HepG2 (cell line): ENCODE results near the gene HNRNPA1. TPM values are rescaled to one million over a fixed set of nuclear protein-coding genes. Genes with fewer than 3 reads are reported as not detected.

Experiments used
- ASH2L ChIP-seq: fragments of 300-600, 200-600 bp; sonication (generic); IDR thresholded peaks from 2 replicates; pipeline ENCODE4 v1.7.0; 2017; ENCODE audit warnings: low read depth, mild to moderate bottlenecking, moderate library complexity, mixed read lengths, low read length; ENCODE audit not compliant: insufficient read length
- EED ChIP-seq: sonication (generic); formaldehyde crosslinking; IDR thresholded peaks from 2 replicates; pipeline ENCODE4 v1.5.0; 2020; ENCODE audit warnings: mild to moderate bottlenecking, missing genetic modification reagents
- ELF1 ChIP-seq: sonication (generic); formaldehyde crosslinking; IDR thresholded peaks from 2 replicates; pipeline ENCODE4 v1.4.0; 2020; ENCODE audit warnings: missing genetic modification reagents
- FOXJ3 ChIP-seq: sonication (generic); formaldehyde crosslinking; IDR thresholded peaks from 2 replicates; pipeline ENCODE4 v1.4.0; 2020; ENCODE audit warnings: missing genetic modification reagents, mild to moderate bottlenecking, borderline replicate concordance
- GATAD2A ChIP-seq: IDR thresholded peaks from 2 replicates; pipeline ENCODE4 v1.6.1; 2016
- MAF1 ChIP-seq: sonication (generic); formaldehyde crosslinking; IDR thresholded peaks from 2 replicates; pipeline ENCODE4 v1.5.0; 2020; ENCODE audit warnings: missing genetic modification reagents, borderline replicate concordance
- MAZ ChIP-seq, 2 experiments: sonication (generic) in 1 of 2; formaldehyde crosslinking in 1 of 2; IDR thresholded peaks; 2 replicates each; pipeline versions ENCODE4 v1.5.0 to v1.6.1; 2012 to 2020; ENCODE audit warnings: low read depth in 2 of 2, mild to moderate bottlenecking in 2 of 2, borderline replicate concordance in 1 of 2, improper control_type of control experiment in 1 of 2, low read length in 1 of 2, missing genetic modification reagents in 1 of 2, moderate library complexity in 1 of 2
- NFIC ChIP-seq: IDR thresholded peaks from 2 replicates; pipeline ENCODE4 v1.6.1; 2012; ENCODE audit warnings: mild to moderate bottlenecking, low read length, inconsistent platforms
- NR2F2 ChIP-seq: IDR thresholded peaks from 2 replicates; pipeline ENCODE4 v1.6.1; 2012; ENCODE audit warnings: low read depth, inconsistent platforms, borderline replicate concordance
- PCBP1 ChIP-seq: fragments of 200-400 bp; formaldehyde crosslinking; IDR thresholded peaks from 2 replicates; pipeline ENCODE4 v1.6.1; 2017; ENCODE audit warnings: mild to moderate bottlenecking, low read depth, low read length, borderline replicate concordance
- RAD51 ChIP-seq: fragments of 450-650 bp; IDR thresholded peaks from 2 replicates; pipeline ENCODE4 v1.6.1; 2016; ENCODE audit warnings: borderline replicate concordance
- SOX6 ChIP-seq, 2 experiments: fragments of 450-650 bp in 1 of 2; sonication (generic) in 1 of 2; formaldehyde crosslinking in 1 of 2; IDR thresholded peaks; 2 replicates each; pipeline versions ENCODE4 v1.4.0 to v1.6.1; 2017 to 2020; ENCODE audit warnings: antibody characterized with exemption in 1 of 2, mild to moderate bottlenecking in 1 of 2, missing genetic modification reagents in 1 of 2
- TCF7 ChIP-seq: sonication (generic); IDR thresholded peaks from 2 replicates; pipeline ENCODE4 v1.6.1; 2016; ENCODE audit warnings: antibody characterized with exemption, low read depth
- TCF7L2 ChIP-seq: IDR thresholded peaks from 2 replicates; pipeline ENCODE4 v1.6.1; 2011; ENCODE audit warnings: mild to moderate bottlenecking, low read depth, low read length, moderate library complexity
- TOE1 ChIP-seq: sonication (generic); formaldehyde crosslinking; IDR thresholded peaks from 2 replicates; pipeline ENCODE4 v1.4.0; 2020; ENCODE audit warnings: mild to moderate bottlenecking, missing genetic modification reagents
- ZEB1 ChIP-seq: IDR thresholded peaks from 2 replicates; pipeline ENCODE4 v1.6.1; 2012; ENCODE audit warnings: mild to moderate bottlenecking, low read depth, inconsistent platforms; ENCODE audit not compliant: insufficient replicate concordance
- ZNF143 ChIP-seq: sonication (generic); formaldehyde crosslinking; IDR thresholded peaks from 2 replicates; pipeline ENCODE4 v1.4.0; 2020; ENCODE audit warnings: missing genetic modification reagents
- ZNF331 ChIP-seq: sonication (generic); formaldehyde crosslinking; IDR thresholded peaks from 2 replicates; pipeline ENCODE4 v1.4.0; 2020; ENCODE audit warnings: missing genetic modification reagents
- ZNF33B ChIP-seq: sonication (generic); formaldehyde crosslinking; IDR thresholded peaks from 2 replicates; pipeline ENCODE4 v1.5.1; 2020; ENCODE audit warnings: mild to moderate bottlenecking, missing genetic modification reagents
- polyA plus RNA-seq, 8 experiments: library from polyadenylated mRNA; depleted of rRNA in 3 of 8; stranded (reverse) in 7 of 8; unstranded in 1 of 8; fragments of >200 nt; fragmentation: Illumina TruSeq in 4 of 8; extraction: Trizol in 4 of 8; gene quantifications; 2 replicates each; pipeline versions ENCODE4 v1.2.1 to v1.2.3, GENCODE V29; 2011 to 2016; ENCODE audit warnings: low read depth in 4 of 8, missing spikeins in 1 of 8, mixed read lengths in 1 of 8; ENCODE audit not compliant: insufficient read depth in 1 of 8
- total RNA-seq, 5 experiments: library from RNA; depleted of rRNA; stranded (reverse); fragments of >200 nt; fragmentation: Illumina TruSeq; extraction: Trizol; gene quantifications; 2 replicates each; pipeline ENCODE4 v1.2.3, GENCODE V29; 2016; ENCODE audit warnings: low read depth in 1 of 5
- TF ChIP-seq, protein P1 (sequence below): IDR thresholded peaks from 2 replicates; pipeline ENCODE4 v1.6.1; 2016
- TF ChIP-seq, protein P2 (sequence below): IDR thresholded peaks from 2 replicates; pipeline ENCODE4 v1.6.1; 2012; ENCODE audit warnings: low read depth, low read length, improper control_type of control experiment
- TF ChIP-seq, protein P3 (sequence below): sonication (generic); formaldehyde crosslinking; IDR thresholded peaks from 2 replicates; pipeline ENCODE4 v1.5.1; 2020; ENCODE audit warnings: mild to moderate bottlenecking, missing genetic modification reagents, moderate library complexity
- TF ChIP-seq, protein P4 (sequence below): sonication (generic); formaldehyde crosslinking; IDR thresholded peaks from 2 replicates; pipeline ENCODE4 v1.4.0; 2020; ENCODE audit warnings: mild to moderate bottlenecking, missing genetic modification reagents

Gene HNRNPA1
- total and polyA plus RNA-seq, 2 of the 13 experiments (the other 11 are each of a cell fraction or from before 2014, with no cell fraction given), result 535 to 1,820 TPM

DNA sequence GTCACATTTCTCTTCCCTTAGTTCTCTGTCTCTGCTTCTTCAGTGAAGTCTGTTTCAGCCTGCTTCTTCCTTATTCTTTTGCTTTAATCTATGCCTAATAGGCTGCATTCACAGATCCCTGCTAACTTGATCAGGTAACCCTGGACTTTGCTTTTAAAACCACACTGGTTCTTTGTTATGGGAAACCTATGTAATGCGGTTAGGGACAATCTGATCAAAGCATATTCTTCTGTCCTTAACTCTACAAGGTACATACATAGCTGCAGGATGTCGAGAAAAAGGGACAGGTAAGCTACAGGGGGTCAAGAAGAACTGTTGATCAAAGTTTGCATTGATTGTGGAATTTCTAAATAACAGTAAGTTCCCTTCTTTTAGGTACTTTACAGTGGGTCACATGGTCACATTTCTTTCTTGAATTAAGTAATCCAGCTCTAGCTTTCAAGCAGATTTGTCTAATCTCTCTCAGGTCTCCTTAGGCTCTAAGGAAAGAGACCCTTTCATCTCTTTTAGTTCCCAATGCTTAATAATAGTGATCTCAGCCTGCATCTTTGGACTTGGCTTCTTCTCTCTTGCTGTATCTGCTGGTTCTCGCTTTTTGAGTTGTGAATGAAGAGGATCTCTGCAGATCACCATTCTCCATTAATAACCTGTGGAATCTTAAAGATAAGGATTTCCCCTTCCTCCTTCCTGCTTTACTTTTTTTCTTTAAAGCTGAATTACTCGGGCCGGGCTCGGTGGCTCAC, 48.2 kb downstream of the HNRNPA1 start (continued):
- TF ChIP-seq SOX6 (IDR thresholded peaks at IDR 0.05), result no peak
- peak; percentile 77 for TF ChIP-seq SOX6 (CRISPR knock-in tag; IDR thresholded peaks at IDR 0.05)
- TF ChIP-seq, protein P1, sequence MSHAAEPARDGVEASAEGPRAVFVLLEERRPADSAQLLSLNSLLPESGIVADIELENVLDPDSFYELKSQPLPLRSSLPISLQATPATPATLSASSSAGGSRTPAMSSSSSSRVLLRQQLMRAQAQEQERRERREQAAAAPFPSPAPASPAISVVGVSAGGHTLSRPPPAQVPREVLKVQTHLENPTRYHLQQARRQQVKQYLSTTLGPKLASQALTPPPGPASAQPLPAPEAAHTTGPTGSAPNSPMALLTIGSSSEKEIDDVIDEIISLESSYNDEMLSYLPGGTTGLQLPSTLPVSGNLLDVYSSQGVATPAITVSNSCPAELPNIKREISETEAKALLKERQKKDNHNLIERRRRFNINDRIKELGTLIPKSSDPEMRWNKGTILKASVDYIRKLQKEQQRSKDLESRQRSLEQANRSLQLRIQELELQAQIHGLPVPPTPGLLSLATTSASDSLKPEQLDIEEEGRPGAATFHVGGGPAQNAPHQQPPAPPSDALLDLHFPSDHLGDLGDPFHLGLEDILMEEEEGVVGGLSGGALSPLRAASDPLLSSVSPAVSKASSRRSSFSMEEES, result peak; percentile 39; the same call in 1 of the 2 replicates
- TF ChIP-seq FOXJ3 (CRISPR knock-in tag), result 0 out of 2 replicates have a peak, but pooled peaks have one; percentile 33
- TF ChIP-seq MAF1 (CRISPR knock-in tag), result no peak
- no peak for TF ChIP-seq PCBP1
- no peak for TF ChIP-seq EED (CRISPR knock-in tag)
- TF ChIP-seq TCF7L2, result peak; percentile 62; the same call in 1 of the 2 replicates
- peak; percentile 65 for TF ChIP-seq GATAD2A (CRISPR knock-in tag)
- peak; percentile 86 for TF ChIP-seq ZEB1
- TF ChIP-seq RAD51, result 0 out of 2 replicates have a peak, but pooled peaks have one; percentile 7
- peak; percentile 58; the same call in 1 of the 2 replicates for TF ChIP-seq TCF7
- TF ChIP-seq NR2F2, result 0 out of 2 replicates have a peak, but pooled peaks have one; percentile 30
- TF ChIP-seq, protein P2, sequence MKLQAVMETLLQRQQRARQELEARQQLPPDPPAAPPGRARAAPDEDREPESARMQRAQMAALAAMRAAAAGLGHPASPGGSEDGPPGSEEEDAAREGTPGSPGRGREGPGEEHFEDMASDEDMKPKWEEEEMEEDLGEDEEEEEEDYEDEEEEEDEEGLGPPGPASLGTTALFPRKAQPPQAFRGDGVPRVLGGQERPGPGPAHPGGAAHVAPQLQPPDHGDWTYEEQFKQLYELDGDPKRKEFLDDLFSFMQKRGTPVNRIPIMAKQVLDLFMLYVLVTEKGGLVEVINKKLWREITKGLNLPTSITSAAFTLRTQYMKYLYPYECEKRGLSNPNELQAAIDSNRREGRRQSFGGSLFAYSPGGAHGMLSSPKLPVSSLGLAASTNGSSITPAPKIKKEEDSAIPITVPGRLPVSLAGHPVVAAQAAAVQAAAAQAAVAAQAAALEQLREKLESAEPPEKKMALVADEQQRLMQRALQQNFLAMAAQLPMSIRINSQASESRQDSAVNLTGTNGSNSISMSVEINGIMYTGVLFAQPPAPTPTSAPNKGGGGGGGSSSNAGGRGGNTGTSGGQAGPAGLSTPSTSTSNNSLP, result peak; percentile 50; the same call in 1 of the 2 replicates
- TF ChIP-seq NFIC, result 0 out of 2 replicates have a peak, but pooled peaks have one; percentile 33
- TF ChIP-seq ZNF143 (CRISPR knock-in tag), result no peak
- TF ChIP-seq, protein P3, sequence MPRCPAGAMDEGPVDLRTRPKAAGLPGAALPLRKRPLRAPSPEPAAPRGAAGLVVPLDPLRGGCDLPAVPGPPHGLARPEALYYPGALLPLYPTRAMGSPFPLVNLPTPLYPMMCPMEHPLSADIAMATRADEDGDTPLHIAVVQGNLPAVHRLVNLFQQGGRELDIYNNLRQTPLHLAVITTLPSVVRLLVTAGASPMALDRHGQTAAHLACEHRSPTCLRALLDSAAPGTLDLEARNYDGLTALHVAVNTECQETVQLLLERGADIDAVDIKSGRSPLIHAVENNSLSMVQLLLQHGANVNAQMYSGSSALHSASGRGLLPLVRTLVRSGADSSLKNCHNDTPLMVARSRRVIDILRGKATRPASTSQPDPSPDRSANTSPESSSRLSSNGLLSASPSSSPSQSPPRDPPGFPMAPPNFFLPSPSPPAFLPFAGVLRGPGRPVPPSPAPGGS, result no peak
- TF ChIP-seq ELF1, result peak; percentile 43; the same call in 1 of the 2 replicates
- TF ChIP-seq ZNF331 (CRISPR knock-in tag), result 0 out of 2 replicates have a peak, but pooled peaks have one; percentile 28
- TF ChIP-seq ZNF33B (CRISPR knock-in tag), result no peak
- no peak for TF ChIP-seq MAZ (IDR thresholded peaks at IDR 0.05; ENCODE audit: borderline replicate concordance, low read depth, low read length)
- no peak for TF ChIP-seq MAZ (CRISPR knock-in tag; IDR thresholded peaks at IDR 0.05; ENCODE audit: low read depth)
- peak; percentile 13 for TF ChIP-seq ASH2L
- TF ChIP-seq, protein P4, sequence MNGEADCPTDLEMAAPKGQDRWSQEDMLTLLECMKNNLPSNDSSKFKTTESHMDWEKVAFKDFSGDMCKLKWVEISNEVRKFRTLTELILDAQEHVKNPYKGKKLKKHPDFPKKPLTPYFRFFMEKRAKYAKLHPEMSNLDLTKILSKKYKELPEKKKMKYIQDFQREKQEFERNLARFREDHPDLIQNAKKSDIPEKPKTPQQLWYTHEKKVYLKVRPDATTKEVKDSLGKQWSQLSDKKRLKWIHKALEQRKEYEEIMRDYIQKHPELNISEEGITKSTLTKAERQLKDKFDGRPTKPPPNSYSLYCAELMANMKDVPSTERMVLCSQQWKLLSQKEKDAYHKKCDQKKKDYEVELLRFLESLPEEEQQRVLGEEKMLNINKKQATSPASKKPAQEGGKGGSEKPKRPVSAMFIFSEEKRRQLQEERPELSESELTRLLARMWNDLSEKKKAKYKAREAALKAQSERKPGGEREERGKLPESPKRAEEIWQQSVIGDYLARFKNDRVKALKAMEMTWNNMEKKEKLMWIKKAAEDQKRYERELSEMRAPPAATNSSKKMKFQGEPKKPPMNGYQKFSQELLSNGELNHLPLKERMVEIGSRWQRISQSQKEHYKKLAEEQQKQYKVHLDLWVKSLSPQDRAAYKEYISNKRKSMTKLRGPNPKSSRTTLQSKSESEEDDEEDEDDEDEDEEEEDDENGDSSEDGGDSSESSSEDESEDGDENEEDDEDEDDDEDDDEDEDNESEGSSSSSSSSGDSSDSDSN, result no peak
- TF ChIP-seq TOE1 (CRISPR knock-in tag), result no peak
